ENCODE results near the gene AP4E1.
"Not testable (repeated sequence)": the region's sequence is repeated elsewhere in the genome, so short reads cannot be mapped to it uniquely, and the experiment has no call there.

Gene AP4E1

GRCh38 chr15:51024735-51025453 lies 116.4 kb downstream of the AP4E1 start:
- no peak for DNase-seq (ENCODE audit: low read depth)

GRCh38 chr15:51025454-51025846 lies 117.0 kb downstream of the AP4E1 start:
- no peak for DNase-seq (ENCODE audit: low read depth)

DNA sequence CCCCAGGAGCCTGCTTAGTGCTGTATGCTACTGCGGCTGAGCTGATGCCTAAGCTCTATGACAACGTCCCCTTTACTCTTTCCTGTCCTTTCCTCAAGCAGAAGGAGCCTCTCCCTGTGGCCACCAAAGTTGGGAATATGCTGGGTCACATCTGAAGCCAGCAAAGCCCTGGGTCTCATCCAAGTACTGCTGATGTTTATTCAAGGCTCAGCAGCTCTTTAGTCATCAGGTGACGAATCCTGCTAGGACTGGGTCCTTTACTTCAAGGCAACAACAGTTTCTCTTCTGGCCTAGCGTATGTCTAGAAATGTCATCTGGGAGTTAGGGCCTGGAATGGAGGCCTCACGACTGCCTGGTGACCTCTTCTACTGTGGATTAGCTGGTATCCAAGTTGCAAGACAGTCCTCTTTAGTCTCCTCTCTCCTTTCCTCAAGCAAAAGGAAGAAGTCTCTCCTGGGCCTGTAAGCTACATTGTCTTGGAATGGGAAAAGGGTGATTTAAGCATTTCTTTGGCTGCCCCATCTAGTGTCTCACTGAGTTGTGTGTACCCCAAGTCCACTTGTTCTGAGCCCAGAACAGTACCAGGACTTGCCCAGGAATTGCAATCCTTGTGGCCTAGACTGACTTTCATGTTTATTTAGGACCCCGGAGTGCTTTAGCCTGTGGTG lies 122.3 kb downstream of the AP4E1 start:
- no peak for DNase-seq (ENCODE audit: low read depth)

DNA sequence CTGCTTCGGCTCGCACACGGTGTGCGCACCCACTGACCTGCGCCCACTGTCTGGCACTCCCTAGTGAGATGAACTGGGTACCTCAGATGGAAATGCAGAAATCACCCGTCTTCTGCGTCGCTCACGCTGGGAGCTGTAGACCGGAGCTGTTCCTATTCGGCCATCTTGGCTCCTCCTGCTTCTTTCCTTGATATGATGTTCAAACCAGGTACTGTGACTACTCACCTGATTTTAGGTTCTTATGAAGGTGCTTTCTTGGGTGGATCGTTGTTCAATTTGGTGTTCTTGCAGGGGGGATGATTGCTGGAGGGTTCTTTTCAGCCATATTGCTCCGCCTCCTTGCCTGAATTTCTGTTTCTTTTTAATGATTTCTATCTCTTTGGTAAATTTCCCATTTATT lies 129.0 kb downstream of the AP4E1 start:
- not testable (repeated sequence) for DNase-seq (ENCODE audit: low read depth)

DNA sequence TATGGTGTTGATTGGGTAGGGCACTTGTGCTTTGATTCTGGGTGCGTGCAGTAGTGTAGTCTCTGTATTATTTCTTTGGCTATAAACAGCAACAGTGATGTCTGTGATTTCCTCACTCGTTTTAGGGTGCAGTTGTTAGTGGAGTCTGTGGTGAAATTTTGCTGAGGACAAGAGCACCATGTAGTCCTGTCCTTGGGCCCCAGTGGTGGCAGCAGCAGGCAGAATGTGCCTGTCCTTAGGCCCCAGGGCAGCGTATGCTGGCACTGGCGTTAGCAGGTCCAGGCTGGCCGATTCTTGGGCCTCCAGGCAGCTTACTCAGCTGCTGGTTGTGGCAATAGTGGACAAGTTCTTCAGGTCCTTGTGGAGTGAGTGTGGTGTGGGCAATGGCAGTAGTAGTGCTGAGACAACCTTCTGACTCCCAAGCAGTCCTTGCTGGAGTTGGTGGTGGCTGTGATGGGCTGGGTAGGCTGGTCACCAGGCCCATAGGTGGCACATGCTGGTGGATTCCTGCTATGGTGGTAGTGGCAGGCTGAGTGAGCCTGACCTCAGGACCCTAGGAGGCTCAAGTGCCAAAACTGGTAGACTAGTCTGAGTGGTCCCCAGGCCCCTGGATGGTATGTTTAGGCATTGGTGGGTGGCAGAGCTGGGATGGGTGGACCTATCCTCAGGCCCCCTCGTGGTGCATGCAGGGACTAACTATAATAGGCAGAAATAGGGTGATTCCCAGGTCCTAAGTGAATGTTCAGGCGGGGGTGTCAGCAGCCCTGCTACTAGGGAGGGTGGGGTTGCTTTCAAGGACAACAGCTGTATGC lies 129.9 kb downstream of the AP4E1 start:
- no peak for DNase-seq (ENCODE audit: low read depth)

GRCh38 chr15:51038974-51039319 lies 130.5 kb downstream of the AP4E1 start:
- no peak for DNase-seq (ENCODE audit: low read depth)

DNA sequence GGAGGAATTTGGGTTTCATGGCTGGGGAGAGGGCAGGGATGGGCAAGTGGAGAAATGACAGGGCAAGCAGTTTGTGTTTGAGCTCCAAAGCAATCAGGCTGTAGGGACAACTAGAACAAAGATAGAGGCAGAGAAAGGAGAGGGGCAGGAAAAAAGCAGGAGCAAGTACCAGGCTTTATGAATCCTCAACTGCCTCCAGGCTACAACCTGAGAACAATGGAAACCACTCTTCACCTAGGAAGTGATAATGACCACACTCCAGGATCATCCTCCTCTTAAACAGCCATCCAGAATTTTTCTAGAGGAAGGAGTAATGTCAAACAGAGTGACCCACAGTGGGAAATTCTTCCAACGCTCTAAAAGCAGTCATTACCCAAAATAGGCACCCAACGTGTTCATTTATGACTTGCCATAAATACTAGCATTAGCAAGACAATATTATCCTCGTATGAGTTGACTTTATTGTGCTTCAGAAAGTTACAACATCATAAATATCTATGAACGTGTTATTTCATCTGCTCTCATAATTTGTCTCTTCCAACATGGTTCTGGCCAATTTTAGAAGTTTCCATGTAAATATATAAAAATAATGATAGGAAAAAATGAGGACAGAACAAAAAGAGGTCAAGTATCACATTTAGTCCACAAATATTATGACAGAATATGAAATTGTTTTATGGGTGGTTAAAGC lies 135.7 kb downstream of the AP4E1 start:
- DNase-seq (ENCODE audit: low read depth) = no peak

GRCh38 chr15:51046016-51046415 lies 137.5 kb downstream of the AP4E1 start:
- DNase-seq (ENCODE audit: low read depth) = no peak

GRCh38 chr15:51046799-51047449 lies 138.4 kb downstream of the AP4E1 start:
- DNase-seq (ENCODE audit: low read depth) = no peak

- DNase-seq (ENCODE audit: low read depth) = no peak
These were observed 139.8 kb downstream of the AP4E1 start for GRCh38 chr15:51048308-51048707.

DNA sequence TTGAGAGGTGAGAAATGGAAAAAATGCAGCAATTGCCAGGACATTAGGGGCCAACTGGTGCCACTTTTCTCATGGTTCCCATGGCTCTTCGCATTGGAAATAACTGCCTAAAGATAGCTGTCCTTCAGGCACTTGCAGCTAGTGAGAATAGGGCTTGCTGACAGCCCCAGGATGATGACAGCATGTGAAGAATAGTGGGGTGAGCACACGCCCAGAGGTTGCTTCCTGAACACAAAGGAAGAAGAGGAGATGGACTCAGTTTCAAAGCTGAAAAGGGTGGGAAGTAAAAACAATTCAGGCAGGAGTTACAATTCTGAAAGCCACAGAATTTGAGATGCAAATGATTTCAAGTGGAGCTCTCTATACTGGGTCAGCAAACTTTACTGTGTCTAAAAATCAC lies 140.6 kb downstream of the AP4E1 start:
- no peak for DNase-seq (ENCODE audit: low read depth)

- no peak for DNase-seq (ENCODE audit: low read depth)
These were observed 143.3 kb downstream of the AP4E1 start for GRCh38 chr15:51051776-51052175.

DNA sequence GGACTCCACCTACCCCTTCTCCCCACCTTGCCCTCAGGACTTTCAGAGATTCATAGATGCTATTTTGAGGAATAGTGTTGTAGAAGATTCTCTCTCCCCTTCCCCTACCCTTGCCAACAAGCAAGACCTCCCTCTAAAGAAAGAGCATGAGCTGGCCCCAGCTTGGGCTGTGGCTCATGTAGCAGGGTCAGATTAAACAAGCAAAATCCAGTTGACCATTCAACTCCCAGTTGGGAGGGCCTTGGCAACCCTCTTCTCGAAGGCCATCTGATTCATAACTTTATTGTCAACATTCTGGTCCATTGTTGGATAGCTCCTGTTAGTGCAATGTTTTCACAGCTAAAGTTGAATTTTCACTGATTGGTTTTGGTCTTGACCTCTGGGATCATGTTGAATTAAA lies 145.1 kb downstream of the AP4E1 start:
- DNase-seq (ENCODE audit: low read depth) = no peak

- no peak for DNase-seq (ENCODE audit: low read depth)
These were observed 146.1 kb downstream of the AP4E1 start for GRCh38 chr15:51054535-51054934.

Measured in T-helper 22 cell (primary cell).